DMS 273 (cell line): ENCODE data around the gene BRD3OS.

Experiments used
- DNase-seq: peaks from one replicate; lab custom pipeline; 2025; ENCODE audit not compliant: unreplicated experiment; lab: John Stamatoyannopoulos, UW

The BRD3OS gene

DNA sequence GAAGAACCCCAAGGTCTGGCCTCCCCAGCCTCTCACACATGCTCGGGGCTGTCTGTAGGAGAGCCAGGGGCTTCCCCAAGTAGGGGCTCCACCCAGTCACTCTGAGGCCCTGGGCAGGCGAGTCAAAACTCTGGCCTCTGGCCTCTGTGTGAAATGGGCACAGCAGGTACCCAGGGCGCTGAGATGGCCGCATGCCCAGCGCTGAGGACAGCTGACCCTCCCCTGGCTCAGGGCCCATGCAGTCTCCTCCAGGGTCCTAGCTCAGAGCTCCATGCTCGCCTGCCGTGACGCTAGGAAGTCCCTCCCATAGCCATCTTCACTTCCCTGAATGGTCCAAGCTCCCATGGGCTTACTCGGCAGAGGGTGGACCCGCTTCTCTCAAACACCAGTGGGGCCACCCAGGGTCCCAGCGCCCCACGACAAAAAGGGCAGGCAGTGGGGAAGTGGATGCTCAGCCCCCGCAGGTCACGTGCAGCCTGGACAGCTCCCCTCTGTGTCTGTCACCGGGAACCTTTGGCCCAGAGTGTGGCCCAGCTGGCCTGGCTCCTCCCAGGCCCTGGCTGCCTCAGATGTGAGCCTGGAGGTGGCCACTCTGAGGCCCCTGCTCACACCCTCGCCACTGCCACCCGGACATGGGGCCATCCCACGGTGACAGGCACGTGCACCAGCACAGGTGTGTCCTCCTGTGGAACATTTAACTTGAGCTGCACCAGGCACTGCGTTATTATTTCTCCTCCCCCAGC lies 21.0 kb upstream of the BRD3OS start:
- no peak for DNase-seq

GRCh38 chr9:134004881-134005280 lies 20.4 kb upstream of the BRD3OS start:
- no peak for DNase-seq

- no peak for DNase-seq
Measured at GRCh38 chr9:134005381-134005780, 19.9 kb upstream of the BRD3OS start.

DNA sequence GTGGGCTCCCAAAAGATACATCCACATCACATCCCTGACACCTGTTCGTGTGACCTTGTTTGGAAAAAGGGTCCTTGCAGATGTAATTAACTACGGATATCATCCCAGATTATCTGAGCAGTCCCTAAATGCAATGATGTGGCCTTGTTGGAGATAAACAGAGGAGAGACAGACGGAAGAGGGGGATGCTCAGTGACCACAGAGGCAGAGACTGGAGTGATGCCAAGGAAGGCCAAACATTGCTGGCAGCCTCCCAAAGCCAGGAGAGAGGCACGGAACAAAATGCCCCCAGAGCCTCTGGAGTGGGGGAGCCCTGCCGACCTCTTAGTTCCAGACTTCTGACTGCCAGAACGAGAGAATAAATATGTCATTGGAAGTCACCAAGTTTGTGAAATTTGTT lies 18.1 kb upstream of the BRD3OS start:
- peak; percentile 63 for DNase-seq

DNA sequence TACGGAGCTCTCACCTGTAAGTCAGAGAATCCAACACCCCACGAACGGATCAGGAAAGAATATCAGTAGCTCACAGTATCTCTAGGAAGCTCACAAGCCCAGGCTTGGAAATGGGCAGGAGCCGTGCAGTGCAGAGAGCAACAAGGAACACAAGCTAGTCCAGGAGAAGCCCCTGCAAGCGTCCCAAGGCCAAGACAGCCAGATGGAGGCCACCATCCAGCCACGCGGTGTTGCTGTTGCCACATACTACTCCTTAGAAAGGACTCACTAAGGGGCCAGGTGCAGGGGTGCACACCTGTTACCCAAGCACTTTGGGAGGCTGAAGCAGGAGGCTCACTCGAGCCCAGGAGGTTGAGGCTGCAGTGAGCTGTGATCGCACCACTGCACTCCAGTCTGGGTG lies 17.7 kb upstream of the BRD3OS start:
- DNase-seq = no peak

DNA sequence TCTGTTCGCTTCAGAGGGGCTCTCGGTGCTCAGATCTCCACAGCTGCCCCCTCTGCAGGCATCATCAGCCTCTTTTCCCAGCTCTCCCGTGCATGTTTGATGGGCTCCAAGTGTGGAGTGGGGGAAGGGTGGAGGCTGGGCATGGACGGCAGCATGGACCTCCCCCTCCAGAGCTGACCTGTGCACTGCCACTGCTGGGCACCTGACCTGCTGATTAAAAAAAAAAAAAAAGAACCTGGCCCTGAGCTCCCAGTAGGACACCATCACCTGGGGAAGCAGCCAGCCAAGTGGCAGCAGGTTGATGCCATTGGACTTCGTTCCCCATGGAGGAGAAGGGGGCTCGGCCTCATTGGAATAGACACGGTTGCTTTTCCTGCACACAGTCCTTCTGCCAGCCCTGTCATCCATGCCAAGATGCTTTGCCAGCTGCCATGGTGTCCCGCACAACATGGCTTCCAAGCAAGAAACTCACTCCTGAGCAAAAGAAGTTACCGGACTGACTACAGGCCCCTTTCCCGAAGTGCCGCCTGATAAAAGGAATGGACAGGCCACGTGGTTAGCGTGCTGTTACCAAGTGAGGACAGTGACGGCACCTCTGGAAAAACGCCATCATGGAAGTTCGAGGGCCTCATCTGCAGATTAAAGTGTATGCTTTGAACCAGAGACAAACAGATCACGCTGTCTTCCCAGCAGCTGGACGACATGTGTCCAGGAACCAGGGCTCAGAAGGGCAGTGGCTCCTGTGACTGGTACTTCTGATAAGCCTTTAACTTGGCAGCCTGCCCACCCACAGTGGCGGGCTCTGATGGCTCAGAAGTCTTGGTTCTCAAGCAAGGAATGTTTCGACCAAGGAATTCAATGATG lies 14.7 kb upstream of the BRD3OS start:
- DNase-seq = no peak

GRCh38 chr9:134011401-134011800 lies 13.9 kb upstream of the BRD3OS start:
- DNase-seq = no peak

- no peak for DNase-seq
Measured at GRCh38 chr9:134014946-134015345, 10.3 kb upstream of the BRD3OS start.

DNA sequence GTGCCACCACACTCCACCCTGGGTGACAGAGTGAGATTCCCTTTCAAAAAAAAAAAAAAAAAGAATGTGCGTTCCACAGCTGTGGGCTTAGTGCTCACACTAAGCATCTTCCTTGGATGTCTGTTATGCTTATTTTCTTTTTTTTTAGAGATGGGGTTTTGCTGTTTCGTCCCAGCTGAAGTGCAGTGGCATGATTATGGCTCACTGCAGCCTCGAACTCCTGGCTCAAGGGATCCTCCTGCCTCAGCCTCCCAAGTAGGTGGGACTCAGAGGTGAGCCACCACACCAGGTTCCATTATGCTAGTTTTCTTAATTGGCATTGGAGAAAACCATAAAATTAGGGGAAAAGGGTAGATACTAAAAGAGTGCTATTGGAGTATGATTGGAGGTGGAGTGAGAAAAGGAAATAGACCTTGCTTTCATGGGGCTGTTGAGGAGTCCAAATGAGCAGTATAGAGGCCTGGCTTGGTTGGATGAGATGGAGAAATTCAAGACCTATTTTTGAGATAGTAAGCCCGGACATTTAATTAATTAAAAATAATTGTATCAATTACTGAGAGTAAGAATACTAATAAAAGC lies 978 bp upstream of the BRD3OS start:
- no peak for DNase-seq

- peak; percentile 79 for DNase-seq
Measured at GRCh38 chr9:134025606-134026541, 593 bp downstream of the BRD3OS start.

GRCh38 chr9:134026581-134026980 lies 1.3 kb downstream of the BRD3OS start:
- DNase-seq = no peak

DNA sequence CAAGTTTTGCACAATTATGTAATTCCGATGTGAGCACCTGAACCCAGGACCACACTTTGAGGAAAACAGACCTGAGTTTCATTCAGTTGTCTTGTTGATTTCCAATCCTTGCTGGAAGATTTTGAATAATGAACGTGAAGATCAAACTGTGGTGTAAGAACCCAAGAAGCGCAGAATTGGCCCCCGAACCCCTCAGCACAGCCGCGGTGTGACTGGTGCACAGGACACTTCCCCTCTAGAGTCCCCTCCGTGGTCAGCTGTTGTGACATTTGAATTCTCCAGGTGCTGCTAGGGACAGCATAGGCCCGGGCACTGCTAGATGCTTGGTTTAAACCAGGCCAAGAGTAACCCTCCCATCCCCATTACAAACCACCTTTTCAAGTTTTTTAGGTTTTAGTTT lies 1.7 kb downstream of the BRD3OS start:
- no peak for DNase-seq

- DNase-seq = no peak
Measured at GRCh38 chr9:134027561-134027960, 2.3 kb downstream of the BRD3OS start.

DNA sequence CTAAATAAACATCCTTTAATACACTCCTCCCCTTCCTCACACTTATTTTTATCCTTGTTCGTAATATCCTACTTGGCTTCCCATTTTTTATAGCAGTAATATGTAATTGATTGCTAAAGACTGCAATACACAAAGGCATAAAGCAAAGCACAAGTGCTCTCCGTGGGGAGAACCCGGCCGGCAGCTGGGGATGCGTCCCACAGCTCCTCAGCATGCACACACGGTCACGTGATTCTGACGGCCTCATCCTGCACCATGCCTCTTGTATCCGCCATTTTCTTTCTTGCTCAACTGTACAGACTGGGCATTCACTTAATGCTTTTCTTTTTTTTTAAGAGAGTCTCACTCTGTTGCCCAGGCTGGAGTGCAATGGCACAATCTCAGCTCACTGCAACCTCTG lies 2.8 kb downstream of the BRD3OS start:
- no peak for DNase-seq

GRCh38 chr9:134028575-134029247 lies 3.4 kb downstream of the BRD3OS start:
- DNase-seq = no peak

DNA sequence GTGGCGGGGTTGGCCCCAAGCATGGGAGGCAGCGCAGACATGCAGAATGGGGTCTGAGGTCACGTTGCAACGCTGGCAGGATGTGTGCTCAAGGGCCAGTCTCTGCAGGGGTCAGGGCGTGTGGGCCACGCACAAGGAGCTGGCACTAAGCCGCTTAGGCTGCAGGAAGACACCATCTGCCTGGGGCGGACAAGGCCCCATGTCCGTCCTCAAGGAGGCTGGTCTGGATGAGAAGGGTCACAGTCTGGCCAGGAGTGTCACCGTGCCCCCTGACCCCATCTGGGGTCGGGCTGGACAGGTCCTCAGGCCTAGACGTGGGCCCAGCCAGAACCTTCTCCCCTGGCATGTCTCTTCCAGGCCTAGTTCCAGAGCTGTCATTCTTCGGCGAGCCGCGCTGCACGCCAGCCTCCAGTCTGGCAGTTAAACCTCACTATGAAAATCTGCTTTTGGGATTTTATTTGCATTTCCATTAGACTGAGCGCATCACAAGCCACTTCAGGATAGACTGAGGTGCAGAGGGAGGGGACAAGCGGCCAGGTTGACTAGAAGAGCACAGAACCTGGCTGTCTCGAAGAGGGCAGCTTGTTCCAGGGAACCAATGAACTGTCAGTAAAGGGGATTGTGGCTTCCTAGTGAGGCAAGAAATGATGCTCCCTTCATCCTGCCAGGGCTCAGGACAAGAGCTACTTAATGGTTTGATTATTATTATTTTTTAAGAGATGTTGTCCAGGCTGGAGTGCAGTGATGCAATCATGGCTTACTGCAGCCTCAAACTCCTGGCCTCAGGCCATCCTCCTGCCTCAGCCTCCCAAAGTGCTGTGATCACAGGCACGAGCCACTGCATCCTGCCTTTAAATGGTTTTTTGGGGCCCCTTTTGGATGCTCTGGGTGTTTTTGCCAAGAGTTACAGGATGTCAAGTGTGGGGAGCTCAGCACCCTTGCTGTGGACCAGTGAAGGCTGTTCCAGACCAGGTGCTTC lies 4.3 kb downstream of the BRD3OS start:
- DNase-seq = no peak

DNA sequence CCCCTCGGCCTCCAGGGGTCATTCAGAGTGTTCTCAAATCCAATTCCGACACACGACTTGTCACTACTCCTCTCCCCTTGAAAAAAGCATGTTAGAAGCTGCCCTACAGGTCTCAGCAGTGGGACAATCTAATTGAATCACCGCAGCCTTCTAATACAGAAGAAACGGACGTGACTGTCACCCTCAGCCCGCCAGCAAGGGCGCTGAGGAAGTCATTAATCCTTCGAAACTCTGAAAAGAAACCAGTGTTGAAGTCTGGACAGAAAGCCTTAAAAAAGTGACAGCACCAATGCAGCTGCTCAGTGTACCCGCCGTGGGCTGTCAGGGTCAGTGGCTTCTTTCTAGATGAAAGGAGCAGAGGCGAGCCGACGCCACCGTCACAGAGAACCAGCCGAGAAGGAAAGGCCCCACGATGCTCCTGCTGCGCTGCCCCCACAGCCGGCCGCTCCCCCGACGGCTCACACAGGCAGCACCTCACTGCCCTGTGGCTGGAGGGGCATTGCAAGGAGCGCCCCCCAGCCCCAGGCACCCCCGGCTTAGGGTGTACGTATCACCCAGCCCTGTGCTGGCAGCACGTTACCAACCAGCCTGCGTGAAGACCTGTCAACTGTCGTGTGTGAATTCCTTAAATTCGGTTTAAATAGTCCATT lies 5.7 kb downstream of the BRD3OS start:
- DNase-seq = no peak

- DNase-seq = no peak
Measured at GRCh38 chr9:134031783-134032182, 6.5 kb downstream of the BRD3OS start.
